Measurements from ENCODE around the gene EXOSC2.

DNA sequence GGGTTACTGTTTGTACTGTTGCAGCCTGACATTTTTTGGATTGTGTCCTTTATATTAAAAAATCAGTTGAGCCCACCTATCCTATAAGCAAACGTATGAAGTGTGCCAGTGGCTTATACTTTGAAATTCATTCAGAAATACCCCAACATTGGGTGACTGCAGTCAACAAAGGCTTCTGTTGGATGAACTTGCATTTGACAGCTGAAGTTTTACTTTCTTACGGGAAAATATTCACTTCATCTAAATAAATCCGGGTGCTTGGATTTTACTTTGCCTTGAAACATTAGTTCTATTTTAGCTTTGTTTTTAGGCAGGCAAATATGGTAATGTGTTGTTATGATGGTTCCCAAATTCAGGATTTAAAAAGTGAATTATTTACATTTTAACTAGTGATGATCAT lies 21.7 kb downstream of the EXOSC2 start:
- TF ChIP-seq, protein P1, sequence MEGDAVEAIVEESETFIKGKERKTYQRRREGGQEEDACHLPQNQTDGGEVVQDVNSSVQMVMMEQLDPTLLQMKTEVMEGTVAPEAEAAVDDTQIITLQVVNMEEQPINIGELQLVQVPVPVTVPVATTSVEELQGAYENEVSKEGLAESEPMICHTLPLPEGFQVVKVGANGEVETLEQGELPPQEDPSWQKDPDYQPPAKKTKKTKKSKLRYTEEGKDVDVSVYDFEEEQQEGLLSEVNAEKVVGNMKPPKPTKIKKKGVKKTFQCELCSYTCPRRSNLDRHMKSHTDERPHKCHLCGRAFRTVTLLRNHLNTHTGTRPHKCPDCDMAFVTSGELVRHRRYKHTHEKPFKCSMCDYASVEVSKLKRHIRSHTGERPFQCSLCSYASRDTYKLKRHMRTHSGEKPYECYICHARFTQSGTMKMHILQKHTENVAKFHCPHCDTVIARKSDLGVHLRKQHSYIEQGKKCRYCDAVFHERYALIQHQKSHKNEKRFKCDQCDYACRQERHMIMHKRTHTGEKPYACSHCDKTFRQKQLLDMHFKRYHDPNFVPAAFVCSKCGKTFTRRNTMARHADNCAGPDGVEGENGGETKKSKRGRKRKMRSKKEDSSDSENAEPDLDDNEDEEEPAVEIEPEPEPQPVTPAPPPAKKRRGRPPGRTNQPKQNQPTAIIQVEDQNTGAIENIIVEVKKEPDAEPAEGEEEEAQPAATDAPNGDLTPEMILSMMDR (IDR thresholded peaks at IDR 0.05), result no peak
- no peak for TF ChIP-seq POLR2A (IDR thresholded peaks at IDR 0.05)

Measured in testis (tissue), 2 donors.